NAMALWA (cell line): Measurements from ENCODE around the gene SLC26A2.

ENCODE experiments used
- DNase-seq: peaks from one replicate; pipeline ENCODE4 v3.0.0-alpha.2; 2015; ENCODE audit warnings: low spot score

Gene SLC26A2

GRCh38 chr5:149960272-149961185 is at the start of gene SLC26A2:
TSS of gene SLC26A2 (plus strand) at chr5:149960758. CDS start at chr5:149977653, 16,895 bp downstream.
- DNase-seq: peak; percentile 97

- no peak for DNase-seq
These were observed 49.5 kb upstream of the SLC26A2 start for GRCh38 chr5:149911031-149911430.

GRCh38 chr5:149912226-149912871 is 48.2 kb upstream of the SLC26A2 start:
- DNase-seq: no peak

- no peak for DNase-seq
These were observed 46.8 kb upstream of the SLC26A2 start for GRCh38 chr5:149913436-149914419.

- DNase-seq: no peak
These were observed 44.9 kb upstream of the SLC26A2 start for GRCh38 chr5:149915392-149916260.

- no peak for DNase-seq
These were observed 44.1 kb upstream of the SLC26A2 start for GRCh38 chr5:149916334-149917072.

GRCh38 chr5:149917073-149917676 is 43.4 kb upstream of the SLC26A2 start:
- DNase-seq: no peak

GRCh38 chr5:149921597-149921996 is 39.0 kb upstream of the SLC26A2 start:
- DNase-seq: no peak

- no peak for DNase-seq
These were observed 37.6 kb upstream of the SLC26A2 start for GRCh38 chr5:149922950-149923349.

GRCh38 chr5:149924486-149924885 is 36.1 kb upstream of the SLC26A2 start:
- no peak for DNase-seq

- no peak for DNase-seq
These were observed 30.4 kb upstream of the SLC26A2 start for GRCh38 chr5:149930043-149930748.

- no peak for DNase-seq
These were observed 29.6 kb upstream of the SLC26A2 start for GRCh38 chr5:149930749-149931574.

GRCh38 chr5:149931992-149932436 is 28.5 kb upstream of the SLC26A2 start:
- no peak for DNase-seq

GRCh38 chr5:149932445-149933350 is 27.9 kb upstream of the SLC26A2 start:
- DNase-seq: no peak

- DNase-seq: no peak
These were observed 25.1 kb upstream of the SLC26A2 start for GRCh38 chr5:149935431-149935901.

- no peak for DNase-seq
These were observed 24.4 kb upstream of the SLC26A2 start for GRCh38 chr5:149936044-149936699.

- no peak for DNase-seq
These were observed 23.9 kb upstream of the SLC26A2 start for GRCh38 chr5:149936700-149937091.
